ENCODE measurements around the gene AFF2.
"Not testable (repeated sequence)": the region's sequence is repeated elsewhere in the genome, so short reads cannot be mapped to it uniquely, and the experiment has no call there.

AFF2 gene

GRCh38 chrX:148649145-148649795, 148.9 kb downstream of the AFF2 start:
- DNase-seq, result no peak

GRCh38 chrX:148658115-148658730, 157.8 kb downstream of the AFF2 start:
- DNase-seq, result no peak

- DNase-seq, result no peak
Observed at GRCh38 chrX:148659481-148659880, 159.1 kb downstream of the AFF2 start.

- no peak for DNase-seq
Observed at GRCh38 chrX:148661035-148661434, 160.6 kb downstream of the AFF2 start.

- DNase-seq, result no peak
Observed at GRCh38 chrX:148662014-148662413, 161.6 kb downstream of the AFF2 start.

- DNase-seq, result no peak
Observed at GRCh38 chrX:148664171-148664570, 163.8 kb downstream of the AFF2 start.

- no peak for DNase-seq
Observed at GRCh38 chrX:148664995-148665394, 164.6 kb downstream of the AFF2 start.

GRCh38 chrX:148669175-148669574, 168.8 kb downstream of the AFF2 start:
- not testable (repeated sequence) for DNase-seq

GRCh38 chrX:148670277-148670676, 169.9 kb downstream of the AFF2 start:
- no peak for DNase-seq

- DNase-seq, result no peak
Observed at GRCh38 chrX:148672517-148672916, 172.1 kb downstream of the AFF2 start.

GRCh38 chrX:148681605-148682004, 181.2 kb downstream of the AFF2 start:
- DNase-seq, result no peak

GRCh38 chrX:148682206-148682605, 181.8 kb downstream of the AFF2 start:
- no peak for DNase-seq

GRCh38 chrX:148691456-148691855, 191.0 kb downstream of the AFF2 start:
- DNase-seq, result no peak

GRCh38 chrX:148695255-148695654, 194.8 kb downstream of the AFF2 start:
- DNase-seq, result no peak

GRCh38 chrX:148698221-148698620, 197.8 kb downstream of the AFF2 start:
- DNase-seq, result no peak

GRCh38 chrX:148700021-148700420, 199.6 kb downstream of the AFF2 start:
- no peak for DNase-seq

GRCh38 chrX:148713981-148714380, 213.6 kb downstream of the AFF2 start:
- DNase-seq, result no peak

- DNase-seq, result no peak
Observed at GRCh38 chrX:148715361-148715760, 214.9 kb downstream of the AFF2 start.

GRCh38 chrX:148722966-148723365, 222.5 kb downstream of the AFF2 start:
- DNase-seq, result no peak

- DNase-seq, result no peak
Observed at GRCh38 chrX:148723551-148723950, 223.1 kb downstream of the AFF2 start.

GRCh38 chrX:148728901-148729300, 228.5 kb downstream of the AFF2 start:
- no peak for DNase-seq

- DNase-seq, result no peak
Observed at GRCh38 chrX:148732743-148733142, 232.3 kb downstream of the AFF2 start.

- no peak for DNase-seq
Observed at GRCh38 chrX:148741441-148741840, 241.0 kb downstream of the AFF2 start.

GRCh38 chrX:148755111-148755510, 254.7 kb downstream of the AFF2 start:
- no peak for DNase-seq

- no peak for DNase-seq
Observed at GRCh38 chrX:148763896-148764295, 263.5 kb downstream of the AFF2 start.
